GM19438 (cell line): Measurements from ENCODE around the gene NAA80.
"Not testable (repeated sequence)": the region's sequence is repeated elsewhere in the genome, so short reads cannot be mapped to it uniquely, and the experiment has no call there.

Experiments used
- ATAC-seq: cut with Tn5 transposase; IDR thresholded peaks from one replicate; pipeline ENCODE4 v1.9.1; 2021; ENCODE audit warnings: low read depth; ENCODE audit not compliant: unreplicated experiment

Gene NAA80

DNA sequence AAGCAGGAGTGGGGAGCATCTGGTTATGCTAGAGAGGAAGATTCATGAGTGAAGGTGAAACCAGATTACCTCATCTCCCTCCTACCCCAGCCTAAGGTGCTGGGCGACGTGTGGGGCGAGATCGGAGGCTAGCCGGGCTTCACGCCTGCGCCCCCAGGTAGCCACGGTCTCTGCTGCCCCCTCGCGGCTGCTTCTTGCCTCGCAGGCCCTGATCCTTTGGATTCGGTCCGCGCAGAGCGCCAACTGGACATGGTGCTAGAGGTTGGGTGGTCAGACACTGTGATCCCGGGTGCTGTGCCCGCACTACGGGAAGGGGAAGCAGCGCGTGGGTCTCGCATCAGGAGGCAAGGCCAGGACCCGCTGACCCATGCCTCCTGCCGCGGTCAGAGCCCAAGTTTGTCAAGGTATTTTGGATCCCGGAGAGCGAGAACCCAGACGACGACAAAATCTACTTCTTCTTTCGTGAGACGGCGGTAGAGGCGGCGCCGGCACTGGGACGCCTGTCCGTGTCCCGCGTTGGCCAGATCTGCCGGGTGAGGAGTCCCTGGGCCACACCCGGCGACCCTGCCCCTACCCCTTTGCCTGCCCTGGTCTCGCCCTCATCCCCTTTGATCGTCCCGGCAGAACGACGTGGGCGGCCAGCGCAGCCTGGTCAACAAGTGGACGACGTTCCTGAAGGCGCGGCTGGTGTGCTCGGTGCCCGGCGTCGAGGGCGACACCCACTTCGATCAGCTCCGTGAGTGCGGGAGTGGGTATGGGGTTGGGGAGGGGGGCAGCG, 26.1 kb downstream of the NAA80 start:
- peak; percentile 84 for ATAC-seq

DNA sequence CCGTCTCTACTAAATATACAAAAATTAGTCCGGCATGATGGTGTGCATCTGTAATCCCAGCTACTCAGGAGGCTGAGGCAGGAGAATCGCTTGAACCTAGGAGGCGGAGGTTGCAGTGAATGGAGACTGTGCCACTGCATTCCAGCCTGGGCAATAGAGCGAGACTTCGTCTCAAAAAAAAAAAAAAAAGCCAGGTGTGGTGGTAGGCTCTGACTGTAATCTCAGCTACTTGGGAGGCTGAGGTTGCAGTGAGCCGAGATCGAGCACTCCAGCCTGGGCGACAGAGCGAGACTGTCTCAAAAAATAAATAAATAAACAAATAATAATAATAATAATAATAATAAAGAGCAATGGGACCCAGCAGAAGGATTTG, 26.7 kb downstream of the NAA80 start:
- not testable (repeated sequence) for ATAC-seq

DNA sequence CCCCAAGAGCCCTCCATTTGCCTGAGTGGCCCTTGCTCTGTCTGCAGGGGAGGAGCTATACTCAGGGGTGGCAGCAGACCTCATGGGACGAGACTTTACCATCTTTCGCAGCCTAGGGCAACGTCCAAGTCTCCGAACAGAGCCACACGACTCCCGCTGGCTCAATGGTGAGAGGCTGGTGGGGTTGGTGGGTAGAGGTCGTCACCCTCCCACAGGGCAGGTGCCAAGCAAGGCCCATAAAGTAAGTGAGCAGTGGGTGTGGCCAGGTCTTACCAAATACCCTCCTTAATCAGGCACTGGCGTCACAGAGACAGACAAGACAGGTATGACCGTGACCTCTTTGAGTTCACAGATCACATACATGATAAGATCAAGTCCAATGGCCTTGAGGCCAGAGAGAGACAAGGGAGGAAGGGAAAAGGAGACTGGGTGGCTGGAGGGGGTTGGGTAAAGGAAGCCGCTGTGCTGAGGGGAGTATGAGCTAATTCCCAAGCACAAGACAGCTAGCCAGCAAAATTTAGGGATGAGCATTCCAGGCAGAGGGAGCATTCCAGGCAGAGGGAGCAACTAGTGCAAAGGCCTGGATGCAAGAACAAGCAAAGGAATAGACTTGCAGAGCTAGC, 27.8 kb downstream of the NAA80 start:
- no peak for ATAC-seq

- no peak for ATAC-seq
Observed at GRCh38 chr3:50270422-50271224, 28.6 kb downstream of the NAA80 start.

DNA sequence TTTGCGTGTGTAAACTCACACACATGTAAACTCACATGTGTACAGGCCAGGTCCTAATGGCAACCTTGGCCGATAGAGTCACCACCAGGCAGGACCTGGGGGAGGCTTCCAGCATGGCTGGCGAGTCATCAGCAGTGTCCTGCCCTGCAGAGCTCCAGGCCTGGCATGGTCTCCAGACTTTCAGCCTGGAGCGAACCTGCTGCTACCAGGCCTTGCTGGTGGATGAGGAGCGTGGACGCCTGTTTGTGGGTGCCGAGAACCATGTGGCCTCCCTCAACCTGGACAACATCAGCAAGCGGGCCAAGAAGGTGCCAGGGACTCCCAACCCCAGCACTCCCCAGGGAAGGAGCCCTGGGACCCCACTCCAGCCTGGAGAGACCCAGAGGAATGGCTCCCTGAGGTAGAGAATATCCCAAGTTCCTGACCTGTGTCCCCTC, 29.2 kb downstream of the NAA80 start:
- no peak for ATAC-seq

GRCh38 chr3:50269460-50269859, 29.7 kb downstream of the NAA80 start:
- no peak for ATAC-seq

DNA sequence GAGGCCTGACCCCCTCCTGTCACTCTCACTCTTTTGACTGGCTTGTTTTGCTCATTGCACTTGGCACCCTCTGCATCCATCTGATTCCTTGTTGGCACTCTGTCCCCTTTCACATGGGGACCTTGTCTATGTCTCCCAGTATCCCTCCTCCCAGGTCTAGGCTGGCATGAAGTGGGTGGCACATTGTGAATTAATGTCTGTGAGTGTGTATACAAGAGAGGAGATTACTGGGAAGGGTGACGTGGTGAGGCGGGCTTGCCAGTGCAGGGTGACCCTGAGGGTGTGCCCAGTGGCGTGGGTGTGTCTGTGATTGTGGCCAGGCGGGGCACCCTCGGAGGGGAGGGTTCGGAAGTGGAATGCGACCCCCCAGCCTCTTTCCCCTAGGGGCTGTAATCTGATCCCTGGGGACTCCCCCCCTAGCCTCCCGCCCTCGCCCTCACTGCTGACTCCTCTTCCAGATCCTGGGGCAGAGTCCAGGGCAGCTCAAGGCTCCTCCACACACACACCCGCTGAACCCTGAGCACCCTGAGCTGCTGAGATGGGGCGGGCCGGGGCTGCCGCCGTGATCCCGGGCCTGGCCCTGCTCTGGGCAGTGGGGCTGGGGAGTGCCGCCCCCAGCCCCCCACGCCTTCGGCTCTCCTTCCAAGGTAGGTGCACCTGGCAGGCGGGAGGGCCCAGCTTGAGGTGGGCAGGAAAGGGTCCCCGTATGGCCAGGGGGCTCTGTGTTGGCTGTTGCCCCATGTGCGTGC, 30.3 kb downstream of the NAA80 start, which contains the start of gene SEMA3B:
Gene SEMA3B, plus strand, starts transcription at position 445 of the 749 bp plus-strand sequence. Its CDS starts 94 bp downstream, at position 539.
- no peak for ATAC-seq

DNA sequence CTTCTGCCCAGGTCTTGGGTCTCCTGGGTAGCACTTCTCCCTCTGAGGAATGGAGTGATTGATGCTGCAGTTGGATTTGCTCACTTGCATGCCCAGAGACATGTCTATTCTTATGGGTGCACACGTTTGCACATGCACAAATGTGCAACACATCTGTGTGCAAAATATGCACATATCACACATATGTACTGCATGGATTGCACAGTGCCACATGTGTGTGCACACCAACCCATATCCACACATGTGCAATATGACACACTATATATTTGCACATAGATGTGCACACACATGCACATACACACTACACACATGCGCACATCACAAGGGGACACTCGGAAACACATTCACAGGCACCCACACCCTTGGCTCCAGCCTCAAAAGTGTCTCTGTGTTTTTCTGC, 30.9 kb downstream of the NAA80 start:
- no peak for ATAC-seq

- no peak for ATAC-seq
Observed at GRCh38 chr3:50267280-50267913, 31.8 kb downstream of the NAA80 start.

DNA sequence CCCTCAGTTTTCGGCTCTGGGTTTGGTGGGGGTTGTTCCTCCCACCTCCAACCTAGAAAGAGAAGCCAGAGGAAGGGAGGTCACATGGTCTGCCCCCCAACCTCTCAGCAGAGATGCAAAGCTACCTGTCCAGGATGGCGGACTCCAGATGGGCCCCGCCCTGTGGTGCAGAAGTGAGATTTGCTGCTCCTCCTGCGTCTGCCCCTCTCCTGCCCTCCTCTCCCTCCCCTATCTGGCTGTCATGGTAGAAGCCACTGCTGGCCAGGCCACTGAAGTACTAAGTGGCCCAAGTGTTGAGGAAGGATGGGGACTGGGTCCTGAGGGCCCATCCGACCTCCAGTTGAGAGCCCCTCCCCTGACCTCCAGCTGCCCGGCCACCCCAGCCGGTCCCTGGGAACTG, 32.4 kb downstream of the NAA80 start:
- ATAC-seq = no peak

GRCh38 chr3:50266017-50266416, 33.2 kb downstream of the NAA80 start:
- ATAC-seq = no peak

DNA sequence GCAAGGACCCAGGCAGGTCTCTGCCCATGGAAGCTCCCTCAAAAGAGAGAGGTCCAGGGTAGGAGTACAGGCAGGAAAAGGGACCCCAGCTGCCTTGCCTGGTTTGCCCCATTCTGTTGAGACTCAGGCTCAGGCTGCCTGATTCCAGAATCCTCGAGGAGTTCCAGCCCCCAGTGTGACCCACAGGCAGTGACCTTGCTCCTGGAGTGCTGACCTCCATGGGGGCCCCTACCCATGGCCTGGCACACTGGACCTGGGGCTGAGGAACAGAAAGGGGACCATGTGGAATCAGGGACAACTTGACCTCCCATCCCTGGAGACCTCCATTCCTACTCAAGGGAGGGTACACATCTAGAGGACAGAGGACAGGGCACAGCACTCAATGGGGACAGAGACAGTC, 33.6 kb downstream of the NAA80 start:
- no peak for ATAC-seq

DNA sequence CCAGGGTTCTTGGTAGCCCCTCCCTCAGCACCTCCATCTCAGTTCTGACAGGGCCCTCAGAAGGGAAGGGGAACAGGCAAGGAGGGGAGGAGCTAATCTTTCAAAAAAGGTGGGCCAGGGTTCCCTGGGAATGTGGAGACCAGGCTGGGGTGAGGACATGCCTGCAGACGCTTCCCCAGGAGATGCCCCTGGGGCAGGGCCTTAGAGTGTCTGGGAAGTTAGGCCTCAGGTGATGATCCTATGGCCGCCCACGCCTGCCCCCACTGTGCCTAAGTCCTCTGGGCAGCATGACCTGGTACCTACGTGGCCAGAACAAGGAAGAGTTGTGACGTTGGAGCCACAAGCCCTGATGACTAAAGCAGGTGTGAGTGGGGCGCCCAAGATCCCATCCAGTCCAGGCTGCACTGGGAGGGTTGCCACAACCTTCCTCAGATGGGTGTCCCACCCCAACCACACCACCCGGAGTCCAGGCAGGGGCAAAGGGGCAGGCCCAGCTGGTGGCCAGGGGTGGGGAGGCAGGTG, 34.2 kb downstream of the NAA80 start:
- ATAC-seq = no peak

GRCh38 chr3:50264383-50264963, 34.7 kb downstream of the NAA80 start:
- ATAC-seq = no peak

- no peak for ATAC-seq
Observed at GRCh38 chr3:50263478-50264382, 35.5 kb downstream of the NAA80 start.

GRCh38 chr3:50262778-50263177, 36.4 kb downstream of the NAA80 start:
- ATAC-seq = no peak

- ATAC-seq = not testable (repeated sequence)
Observed at GRCh38 chr3:50262200-50262599, 37.0 kb downstream of the NAA80 start.

DNA sequence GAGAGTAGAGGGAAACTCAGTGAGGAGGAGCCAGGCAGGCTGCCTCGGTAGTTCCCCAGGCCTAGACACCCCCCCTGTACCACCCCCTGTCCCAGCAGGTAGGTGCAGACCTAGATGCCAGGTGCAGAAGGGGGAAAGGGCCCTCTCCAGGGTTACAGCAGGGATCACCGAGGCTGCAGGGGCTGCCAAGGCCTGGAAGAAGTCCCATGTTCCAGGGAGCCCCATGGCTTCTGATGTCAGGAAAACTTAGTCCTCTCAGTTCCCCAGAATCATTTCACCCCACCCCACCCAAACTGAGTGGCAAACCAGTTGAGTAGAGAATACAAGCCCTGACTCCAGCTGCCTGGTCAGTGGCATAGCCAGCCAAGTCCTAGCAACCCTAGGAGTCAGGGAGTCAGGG, 37.7 kb downstream of the NAA80 start:
- ATAC-seq = no peak
